GM18520 (cell line): ENCODE results near the gene LEAP2.

Experiments
- ATAC-seq: cut with Tn5 transposase; IDR thresholded peaks from one replicate; pipeline ENCODE4 v1.9.1; 2021; ENCODE audit not compliant: unreplicated experiment

LEAP2 gene, protein sequence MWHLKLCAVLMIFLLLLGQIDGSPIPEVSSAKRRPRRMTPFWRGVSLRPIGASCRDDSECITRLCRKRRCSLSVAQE

DNA sequence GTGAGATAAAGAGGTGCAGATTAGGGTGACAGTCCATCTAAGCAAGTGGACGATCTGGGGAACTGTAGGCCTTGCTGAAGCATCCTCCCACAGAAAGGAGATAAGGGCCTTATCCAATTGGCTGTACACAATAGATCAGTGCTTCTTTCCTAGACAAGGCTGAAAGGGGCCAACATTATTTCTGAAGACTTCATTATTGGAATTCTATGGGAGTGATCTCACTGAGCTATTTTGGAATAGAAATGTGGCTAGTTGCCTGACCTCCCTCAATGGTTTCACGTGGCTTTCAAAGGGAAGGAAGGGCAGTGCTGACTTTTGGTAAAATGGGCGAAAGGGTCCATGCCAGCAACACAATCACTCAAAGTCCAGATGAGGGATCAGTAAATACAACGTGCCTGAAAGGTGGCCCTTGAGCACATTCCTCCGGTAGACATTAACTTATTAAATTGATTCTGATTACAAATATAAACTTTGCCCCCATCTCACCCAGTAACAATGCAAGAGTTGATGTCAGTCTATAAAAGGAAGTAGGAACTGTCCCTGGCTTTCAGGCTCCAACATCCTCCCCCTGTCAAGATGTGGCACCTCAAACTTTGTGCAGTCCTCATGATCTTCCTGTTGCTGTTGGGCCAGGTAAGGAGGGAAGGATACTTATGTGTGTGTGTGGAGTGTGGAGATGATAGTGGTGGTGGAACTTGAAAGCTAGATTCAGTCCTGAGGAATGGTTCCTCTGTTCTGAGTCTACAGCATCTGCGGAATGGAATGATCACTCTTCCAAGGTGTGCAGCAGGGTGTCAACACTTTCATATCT lies at the start of gene LEAP2:
Gene LEAP2 (plus strand): TSS at position 550 of the 811 bp plus-strand sequence. CDS start 27 bp downstream, at position 577.
- no peak for ATAC-seq

DNA sequence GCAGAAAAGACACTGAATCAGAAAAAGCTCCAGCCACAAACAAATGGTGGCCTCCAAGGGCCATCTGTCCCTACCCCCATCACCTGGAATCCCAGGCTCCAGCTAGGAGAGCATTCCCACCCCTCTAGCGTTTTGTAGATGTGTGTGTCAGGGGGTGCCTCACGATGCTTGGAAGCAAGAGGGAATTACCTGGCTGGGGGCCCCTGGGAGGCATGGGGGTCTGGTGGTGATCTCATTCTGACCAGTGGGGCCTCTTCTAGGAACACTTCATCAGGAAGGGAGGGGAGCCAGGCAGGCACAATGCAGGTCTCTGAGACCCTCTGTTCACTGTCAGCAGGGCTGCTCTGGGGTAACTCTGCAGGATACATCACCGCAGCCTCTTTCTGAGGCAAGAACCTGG lies 49.0 kb upstream of the LEAP2 start:
- no peak for ATAC-seq

DNA sequence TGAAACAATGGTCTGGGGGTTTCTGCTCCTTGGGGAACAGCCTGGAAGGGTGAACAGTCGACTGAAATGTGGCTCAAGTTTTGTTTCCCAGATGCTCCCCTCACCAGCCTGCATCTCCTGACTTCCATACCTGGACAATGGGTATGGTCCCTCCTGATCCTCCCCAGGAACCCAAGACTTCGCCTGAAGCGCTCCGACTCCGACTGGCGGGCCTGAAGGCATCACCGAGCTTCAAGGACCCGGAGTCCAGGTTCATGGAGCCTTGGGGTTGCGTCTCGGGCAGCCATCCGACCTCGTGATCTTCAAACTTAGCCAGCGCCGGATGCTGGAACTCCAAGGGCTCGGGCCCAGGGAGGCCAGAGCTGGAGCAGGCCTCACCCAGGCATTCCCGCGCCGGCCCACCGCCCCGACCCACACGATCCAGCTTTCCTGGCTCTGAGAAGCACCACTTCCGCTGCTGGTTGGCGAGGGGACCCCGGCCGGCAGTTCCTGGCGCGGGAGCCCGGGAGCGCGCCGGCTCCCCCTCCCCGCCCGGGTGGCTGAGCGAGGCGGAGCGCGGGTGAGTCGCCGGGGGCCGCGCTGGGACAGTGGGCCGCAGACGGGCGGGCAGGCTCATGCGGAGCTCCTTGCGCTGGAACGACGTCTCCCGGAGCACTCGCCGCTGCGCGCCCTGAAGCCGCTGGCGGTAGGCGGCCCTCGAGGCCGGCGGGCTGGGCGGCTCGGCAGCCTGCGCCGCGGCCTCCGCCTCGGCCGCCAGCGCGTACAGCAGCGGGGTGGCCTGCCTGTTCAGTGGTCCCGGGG lies 48.2 kb upstream of the LEAP2 start:
- no peak for ATAC-seq

DNA sequence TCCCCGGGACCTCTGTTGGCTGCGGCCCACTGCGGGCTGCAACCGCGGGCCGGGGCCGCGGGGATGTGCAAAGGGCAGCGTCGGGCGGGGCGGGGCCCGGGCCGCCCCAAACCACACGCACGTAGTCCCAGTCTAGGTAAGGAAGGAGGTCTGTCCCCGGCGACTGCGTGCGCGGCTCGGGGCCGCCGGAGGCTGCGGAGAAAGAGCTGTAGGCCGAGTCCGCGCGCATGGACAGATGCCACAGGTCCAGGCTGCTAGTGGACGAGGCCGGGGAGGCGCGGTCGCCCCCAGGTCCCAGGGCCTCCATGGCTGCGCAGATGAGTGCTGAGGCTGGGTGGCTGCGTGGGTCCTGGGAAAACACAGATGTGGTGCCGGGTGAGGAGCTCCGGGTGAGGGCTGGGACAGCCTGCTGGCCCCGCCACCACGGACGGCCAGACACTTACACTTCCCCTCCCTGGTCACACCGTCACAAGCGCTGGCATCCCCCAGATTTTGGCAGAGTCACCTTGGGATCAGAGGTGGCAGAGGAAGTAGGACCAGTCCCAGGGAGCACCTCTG lies 47.6 kb upstream of the LEAP2 start:
- no peak for ATAC-seq

DNA sequence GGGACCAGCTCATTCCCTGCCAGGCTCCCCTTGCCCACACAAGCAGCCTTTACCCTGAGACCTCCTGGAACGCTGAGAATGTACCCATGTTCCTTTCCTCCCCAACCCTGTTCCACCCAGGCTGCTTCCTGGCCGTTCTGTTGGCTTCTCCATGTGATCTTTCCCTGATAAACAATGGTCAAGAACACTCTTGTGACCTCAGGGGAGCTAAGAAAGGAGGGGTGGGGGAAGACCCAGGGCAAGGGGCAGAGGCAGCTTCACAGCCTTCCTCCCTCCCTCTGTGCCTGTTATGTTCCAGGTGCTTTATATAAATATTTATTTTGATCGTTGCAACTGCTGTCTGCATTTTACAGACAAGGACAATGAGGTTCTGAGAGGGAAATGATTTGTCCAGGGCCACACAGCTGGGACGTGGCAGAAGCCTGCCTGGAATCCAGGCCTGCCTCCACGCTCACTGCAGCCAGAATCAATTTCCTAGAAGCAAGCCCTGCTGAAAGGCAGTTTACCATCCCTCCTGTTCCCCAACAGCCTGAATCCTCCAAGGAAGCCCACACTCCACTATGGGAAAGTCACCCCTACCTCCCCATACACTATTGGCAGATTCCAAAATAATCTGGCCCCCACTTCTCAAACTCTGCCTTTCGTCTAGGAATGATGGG lies 46.9 kb upstream of the LEAP2 start:
- ATAC-seq, result no peak

DNA sequence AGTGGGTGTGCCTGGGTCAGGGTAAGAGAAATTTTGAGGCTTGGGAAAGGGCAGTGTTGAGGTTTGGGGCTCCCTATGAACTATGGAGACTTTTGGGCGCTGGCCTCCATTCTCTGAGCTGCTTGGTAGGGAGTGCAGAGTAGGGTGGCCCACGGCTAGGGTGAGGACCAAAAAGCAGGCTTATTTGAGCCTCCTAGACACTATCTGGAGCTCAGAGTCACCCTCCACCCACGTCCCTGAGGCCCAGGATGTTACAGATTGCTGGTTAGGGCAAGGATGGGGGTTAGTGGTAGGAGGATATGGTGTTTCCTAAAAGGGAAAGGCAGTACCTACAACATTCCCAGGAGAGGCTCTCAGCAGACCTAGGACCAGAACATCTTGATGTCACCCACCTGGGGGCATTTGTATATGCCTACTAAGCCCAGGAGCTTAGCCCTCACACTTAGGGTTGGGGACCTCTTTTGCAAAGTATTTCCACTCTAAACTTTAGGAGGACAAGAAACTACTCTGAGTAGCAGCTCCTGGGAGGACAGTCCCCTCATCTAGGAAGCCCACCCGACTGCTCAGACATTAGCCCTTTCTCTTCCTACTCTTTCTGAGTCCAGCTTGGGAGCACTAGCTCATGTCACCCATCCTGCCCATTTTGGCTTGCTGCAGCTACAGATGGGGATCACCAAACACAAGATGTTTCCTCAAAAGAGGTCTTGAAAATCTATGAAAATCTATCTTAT lies 45.4 kb upstream of the LEAP2 start:
- ATAC-seq, result no peak

DNA sequence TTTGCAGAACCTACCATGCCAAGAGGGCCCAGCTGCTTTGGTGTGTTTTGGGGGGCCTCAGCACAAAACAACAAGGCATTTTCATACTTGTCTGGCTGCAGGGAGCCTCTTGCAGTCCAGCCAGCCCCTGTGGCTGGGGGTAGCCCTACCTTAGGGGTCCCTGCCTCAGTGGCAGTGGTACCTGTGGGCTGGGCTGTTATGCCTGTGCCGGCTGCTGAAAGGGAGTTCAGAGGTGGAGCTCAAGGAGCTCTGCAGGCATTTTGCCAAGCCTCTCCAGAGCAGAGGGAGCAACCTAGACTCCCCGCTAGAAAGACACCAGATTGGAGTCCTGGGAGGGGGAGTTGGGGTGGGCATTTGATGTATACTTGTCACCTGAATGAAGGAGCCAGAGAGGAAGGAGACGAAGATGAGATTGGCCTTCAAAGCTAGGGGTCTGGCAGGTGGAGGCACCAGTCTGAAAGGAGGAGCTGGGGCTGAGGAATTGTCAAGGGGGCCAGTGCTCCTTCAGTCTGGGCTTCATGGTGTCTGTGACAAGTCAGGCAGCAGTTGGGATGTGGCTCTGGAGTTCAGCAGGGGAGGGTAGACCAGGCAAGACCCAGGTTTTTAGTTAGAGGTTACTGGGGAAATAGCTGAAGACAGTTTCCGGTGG lies 44.5 kb upstream of the LEAP2 start:
- no peak for ATAC-seq

DNA sequence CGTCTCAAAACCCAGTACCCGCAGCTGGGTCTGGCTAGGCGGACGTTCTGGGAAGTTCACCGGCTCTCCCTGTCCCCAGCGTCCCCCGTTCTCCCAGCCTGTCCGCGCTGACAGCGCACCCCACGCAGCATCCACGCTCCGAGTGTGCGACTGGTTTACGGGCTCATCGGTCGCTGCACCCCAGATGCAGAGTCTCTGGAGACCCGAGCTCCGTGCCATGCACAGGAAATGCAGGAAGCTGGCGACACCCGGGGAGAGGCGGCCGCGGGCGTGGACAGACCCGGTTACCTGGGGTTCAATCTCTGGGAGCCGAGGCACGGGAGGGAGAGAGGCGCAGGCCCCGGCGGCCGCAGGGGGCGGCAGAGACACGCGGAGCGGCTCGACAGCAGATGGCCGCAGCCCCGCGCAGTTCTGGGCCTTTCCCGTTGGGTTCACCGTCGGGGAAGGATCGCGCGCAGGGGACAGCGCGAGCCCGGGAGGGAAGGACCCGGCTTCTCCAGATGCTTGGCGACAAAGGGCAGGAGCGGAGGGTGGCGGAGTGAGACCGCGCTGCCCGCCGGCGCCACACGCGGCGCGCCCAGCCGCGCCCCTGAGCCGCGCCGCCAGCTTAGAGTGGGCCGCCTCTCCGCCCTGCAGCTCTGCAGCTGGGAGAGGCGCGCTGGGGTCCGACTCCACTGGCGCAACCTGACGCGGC lies 43.6 kb upstream of the LEAP2 start:
- ATAC-seq, result peak; percentile 61

DNA sequence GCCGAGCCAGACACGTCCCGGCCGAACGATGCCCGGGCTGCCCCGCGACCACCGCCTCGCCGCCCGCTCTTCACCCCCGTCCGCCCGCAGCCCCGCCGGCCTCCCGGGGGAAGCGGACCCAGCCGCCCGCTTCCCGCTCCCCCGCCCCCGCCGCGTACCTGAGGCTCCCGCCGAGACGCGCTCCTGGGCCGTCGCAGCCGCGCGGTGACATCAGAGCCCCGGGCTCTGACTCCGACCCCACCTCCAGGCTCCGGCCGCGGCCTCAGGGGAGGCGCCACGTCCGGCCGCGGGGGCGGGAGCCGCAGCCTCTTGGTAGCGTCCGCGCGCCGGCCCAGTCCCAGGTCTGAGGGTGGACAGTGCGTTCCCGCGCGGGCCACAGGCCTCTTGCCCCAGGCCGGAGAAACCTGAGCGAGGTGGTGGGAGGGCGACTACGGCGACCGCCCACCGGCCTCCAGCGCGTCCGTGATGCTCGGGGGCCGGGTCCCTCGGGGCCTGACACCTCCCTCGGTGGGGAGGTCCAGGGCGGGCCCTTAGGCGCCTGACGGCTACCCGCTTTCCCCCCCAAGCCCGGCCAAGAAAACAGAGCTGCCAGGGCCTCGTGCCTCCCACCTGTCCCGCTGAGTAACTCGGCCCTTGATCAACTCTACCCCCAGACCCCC lies 42.9 kb upstream of the LEAP2 start, which contains the start of gene SHROOM1:
Gene SHROOM1 (minus strand): TSS at position 212 of the 659 bp plus-strand sequence. CDS start 4,507 bp downstream, outside the sequence.
- ATAC-seq, result peak; percentile 54

DNA sequence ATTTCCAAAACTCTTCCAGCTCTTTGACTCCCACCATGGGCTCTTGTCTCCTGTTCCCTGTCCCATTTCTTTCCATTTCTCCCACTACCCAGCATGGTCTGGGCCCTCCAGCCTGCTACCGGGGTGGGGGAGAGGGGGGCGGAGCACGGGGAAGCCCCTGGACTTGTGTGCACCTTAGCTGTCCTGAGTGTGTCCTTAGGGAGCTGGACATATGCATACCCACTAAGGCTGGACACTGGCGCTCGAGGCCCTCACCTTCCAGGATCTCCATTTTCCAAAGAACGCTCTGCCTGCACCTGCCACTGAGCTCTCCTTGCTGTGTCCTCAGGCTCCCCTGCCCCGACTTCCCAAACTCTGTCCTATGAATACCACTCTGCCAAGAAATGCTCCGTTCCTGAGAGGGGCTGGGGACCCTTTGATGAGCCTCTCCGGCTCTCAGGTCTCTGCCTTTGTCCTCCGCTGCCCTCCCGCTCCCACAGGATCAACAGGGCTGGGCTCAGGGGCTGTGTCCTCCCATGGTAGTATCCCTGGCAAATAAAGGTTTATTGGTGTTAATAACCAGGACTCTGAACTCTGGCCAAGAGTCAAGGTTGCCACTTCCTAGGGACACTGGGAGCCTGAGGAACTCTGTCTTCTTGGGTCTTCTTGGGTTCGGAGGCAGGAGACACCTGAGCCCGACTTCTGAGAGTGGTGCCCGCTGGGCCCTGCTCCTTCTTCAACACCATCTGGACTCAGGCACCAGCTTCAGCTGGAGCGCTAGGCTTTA lies 42.2 kb upstream of the LEAP2 start:
- ATAC-seq, result no peak

DNA sequence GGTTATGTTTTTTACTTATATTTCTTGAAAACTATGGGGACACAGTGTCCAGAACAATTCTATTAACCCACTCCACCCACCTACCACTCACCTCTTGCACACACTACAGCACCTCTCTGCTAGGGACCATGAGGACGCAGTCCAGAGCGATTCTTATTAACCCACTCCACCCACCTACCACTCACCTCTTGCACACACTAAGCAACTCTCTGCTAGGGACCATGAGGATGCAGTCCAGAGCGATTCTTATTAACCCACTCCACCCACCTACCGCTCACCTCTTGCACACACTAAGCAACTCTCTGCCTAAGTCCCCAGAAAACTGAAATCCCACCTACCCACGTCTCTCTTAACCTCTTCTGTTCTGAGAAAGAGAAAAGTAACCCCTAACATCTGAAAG lies 40.9 kb upstream of the LEAP2 start:
- ATAC-seq, result no peak

DNA sequence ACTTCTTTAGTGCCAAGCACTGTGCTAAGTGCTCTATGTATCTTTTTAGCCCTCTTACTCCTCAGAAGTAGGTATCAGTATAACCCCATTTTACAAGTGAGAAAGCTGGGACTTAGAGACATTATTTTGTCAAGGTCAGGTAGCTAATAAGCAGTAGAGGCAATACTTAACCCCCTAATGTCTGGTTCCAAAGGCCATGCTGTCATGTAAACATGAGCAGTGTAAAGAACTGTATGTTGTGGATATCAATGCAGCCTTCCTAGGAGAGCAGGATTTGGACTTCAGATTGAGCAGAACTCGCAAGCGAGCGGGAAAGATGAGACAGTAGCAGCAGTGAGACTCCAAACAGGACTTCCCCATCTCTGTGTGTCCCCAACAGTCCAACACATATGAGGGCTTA lies 39.4 kb upstream of the LEAP2 start:
- ATAC-seq, result no peak

DNA sequence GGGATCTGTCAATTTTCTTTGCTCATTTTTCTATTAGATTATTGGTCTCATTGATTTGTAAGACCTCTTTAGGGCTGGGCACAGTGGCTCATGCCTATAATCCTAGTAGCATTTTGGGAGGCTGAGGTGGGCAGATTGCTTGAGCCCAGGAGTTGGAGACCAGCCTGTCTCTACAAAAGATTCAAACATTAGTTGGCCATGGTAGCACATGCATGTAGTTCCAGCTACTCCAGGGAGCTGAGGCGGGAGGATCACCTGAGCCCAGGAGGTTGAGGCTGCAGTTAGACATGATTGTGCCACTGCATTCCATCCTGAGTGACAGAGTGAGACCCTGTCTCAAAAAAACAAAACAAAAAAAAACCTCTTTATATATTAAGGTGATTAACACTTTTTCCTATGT lies 36.6 kb upstream of the LEAP2 start:
- ATAC-seq, result no peak

DNA sequence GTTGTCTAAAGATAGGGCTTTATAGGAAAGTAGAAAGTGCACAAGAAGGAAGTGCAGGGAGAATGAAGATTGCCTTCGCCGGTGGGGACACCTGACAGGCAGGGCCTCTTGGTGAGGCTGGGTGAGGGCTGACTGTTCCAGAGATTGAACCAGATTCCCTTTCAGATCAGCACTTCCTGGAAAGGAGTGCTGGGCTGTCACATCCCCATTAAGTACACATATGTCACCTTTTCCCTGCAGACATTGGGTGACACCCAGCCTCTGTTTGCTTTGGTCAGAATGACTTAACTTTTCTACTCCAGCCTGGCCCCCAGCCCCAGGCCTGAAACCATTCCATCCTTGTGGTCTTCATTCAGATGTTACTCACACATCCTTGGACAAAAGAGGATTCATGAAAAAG lies 35.6 kb upstream of the LEAP2 start:
- no peak for ATAC-seq

DNA sequence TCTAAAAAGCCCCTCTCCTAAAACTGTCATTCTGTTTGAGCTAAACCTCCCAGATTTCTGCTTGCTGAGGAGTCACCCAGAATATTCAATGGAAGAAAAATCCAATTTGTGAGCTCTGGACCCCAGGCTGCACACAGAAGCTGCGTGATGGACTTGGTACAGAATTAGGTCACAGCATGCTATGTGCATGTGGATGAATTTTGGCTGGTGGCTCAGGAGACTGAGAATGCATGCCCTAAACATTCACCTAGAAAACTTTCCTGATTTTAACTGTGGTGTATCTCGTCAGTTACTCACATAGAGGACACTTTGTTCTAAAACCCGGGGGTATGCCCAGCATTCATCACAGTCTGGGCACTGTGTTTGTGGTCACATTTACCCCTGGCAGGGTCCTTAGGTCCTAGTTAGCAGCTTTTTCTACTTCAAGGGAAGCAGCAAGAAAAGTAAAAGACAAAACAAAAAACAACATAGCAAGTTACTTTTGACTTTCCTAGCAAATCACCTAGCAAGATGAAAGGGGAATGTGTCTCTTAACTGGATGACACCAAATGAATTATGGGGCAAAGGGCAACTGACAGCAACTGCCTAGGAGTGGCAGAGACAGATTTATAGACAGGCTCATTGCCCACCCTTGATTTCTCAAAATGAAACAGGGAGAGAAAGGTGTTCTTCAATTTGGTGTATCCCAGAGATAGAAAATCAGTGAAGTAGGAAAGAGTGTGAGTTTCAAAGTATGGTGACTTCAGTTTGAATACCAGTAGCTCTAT lies 34.8 kb upstream of the LEAP2 start:
- ATAC-seq, result no peak

DNA sequence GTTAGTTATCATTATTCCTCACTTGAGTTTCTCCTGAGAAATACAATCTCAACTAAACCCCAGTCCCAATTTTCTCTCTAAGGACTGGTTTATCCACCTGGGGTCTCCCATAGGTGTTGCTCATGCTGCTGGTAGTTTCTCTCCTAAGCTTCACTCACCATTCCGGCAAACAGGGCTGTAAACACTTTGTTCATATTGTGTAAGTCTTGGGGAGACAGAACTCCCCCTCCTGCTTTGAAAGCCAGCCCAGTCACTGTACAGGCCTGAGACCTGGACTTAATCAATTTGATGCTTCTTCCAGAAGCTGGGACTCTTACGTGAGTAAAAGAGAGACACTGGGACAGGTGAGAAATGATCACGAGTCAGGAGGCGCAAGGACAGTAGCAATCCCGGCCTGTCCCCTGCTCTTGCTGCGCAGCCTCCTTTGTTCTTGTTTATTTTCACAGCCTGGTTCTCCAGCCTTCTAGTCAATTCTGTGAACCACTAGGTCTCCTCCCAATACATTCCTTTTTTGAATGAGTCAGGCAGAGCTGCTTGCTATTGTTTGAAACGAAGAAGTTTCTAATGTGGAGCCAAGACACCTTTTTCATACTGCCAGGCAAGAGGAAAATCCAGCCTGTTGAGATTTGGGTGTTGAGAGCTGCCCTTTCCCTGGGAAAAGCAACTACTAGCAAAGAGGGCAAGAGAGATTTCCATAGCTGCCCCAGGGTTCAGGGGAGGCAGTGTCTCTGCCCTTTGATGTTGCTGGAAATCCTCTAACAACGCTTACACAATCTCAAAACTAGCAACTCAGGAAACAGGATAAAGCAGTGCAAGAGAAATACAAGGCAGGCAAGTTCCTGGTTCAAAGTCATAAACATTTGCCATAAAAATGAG lies 33.8 kb upstream of the LEAP2 start:
- ATAC-seq, result no peak
